Peyer's patch (tissue), 4 donors: ENCODE data around the gene PDGFD. TPM values are rescaled to one million over a fixed set of nuclear protein-coding genes. Genes with fewer than 3 reads are reported as not detected.

Experiments
- DNase-seq, 3 donors: peaks; one replicate each; pipeline ENCODE4 v3.0.0-alpha.2; 2017 to 2019
- H3K27ac ChIP-seq, 4 donors: fragments of 200-600 bp; sonication (generic); one replicate each; pipeline ENCODE4 v1.5.1; 2016 to 2019
- H3K27me3 ChIP-seq, 2 donors: fragments of 200-600 bp; sonication (generic); one replicate each; pipeline ENCODE4 v1.5.1; 2019
- H3K36me3 ChIP-seq, 3 donors: fragments of 200-600 bp; sonication (generic); one replicate each; pipeline ENCODE4 v1.5.1; 2016 to 2019
- H3K4me1 ChIP-seq, 4 donors: fragments of 200-600 bp; sonication (generic); one replicate each; pipeline ENCODE4 v1.5.1; 2016 to 2019
- H3K4me3 ChIP-seq, 4 donors: fragments of 200-600 bp; sonication (generic); 1 replicate in 3 of 4; 2 replicates in 1 of 4; pipeline ENCODE4 v1.5.1; 2016 to 2019; ENCODE audit warnings: mild to moderate bottlenecking in 1 of 4
- H3K9me3 ChIP-seq, 4 donors: fragments of 200-600 bp; sonication (generic); one replicate each; pipeline ENCODE4 v1.5.1; 2016 to 2019; ENCODE audit warnings: mild to moderate bottlenecking in 1 of 4
- CTCF ChIP-seq, 6 experiments: fragments of 450-650 bp in 4 of 6; fragments of 200-600 bp in 2 of 6; sonication (generic) in 1 of 6; IDR thresholded peaks; one replicate each; pipeline ENCODE4 v1.5.1; 2017 to 2019; ENCODE audit warnings: antibody characterized with exemption in 6 of 6, mild to moderate bottlenecking in 3 of 6, moderate library complexity in 1 of 6
- POLR2A ChIP-seq, 2 donors: fragments of 450-650 bp; IDR thresholded peaks; one replicate each; pipeline ENCODE4 v1.5.1; 2017; ENCODE audit warnings: antibody characterized with exemption in 2 of 2, mild to moderate bottlenecking in 2 of 2, moderate library complexity in 2 of 2
- total RNA-seq, 4 donors: library from RNA; depleted of rRNA; stranded (reverse); fragments of >200 nt; gene quantifications; one replicate each; pipeline ENCODE4 v1.1.0, GENCODE V29; 2016

PDGFD gene
- total RNA-seq, 4 donors from 2014 or later = 0.83 to 1.9 (median 1.7) TPM

GRCh38 chr11:103940551-103940950 is 223.4 kb downstream of the PDGFD start:
- Histone ChIP-seq H3K4me1 (no peaks in the 10 kb centered on the region), H3K9me3 (no peaks in the 10 kb centered on the region), H3K36me3 (no peaks in the 10 kb centered on the region), H3K4me3 (no peak overlapping the region), H3K27me3 (no peaks in the 10 kb centered on the region), H3K27ac (no peak overlapping the region)
- TF ChIP-seq POLR2A (IDR thresholded peaks at IDR 0.05) = no peak
- no peak for TF ChIP-seq CTCF (IDR thresholded peaks at IDR 0.05)
- no peak for DNase-seq

GRCh38 chr11:103939694-103940093 is 224.3 kb downstream of the PDGFD start:
- H3K27me3 ChIP-seq = no peaks in the 10 kb centered on the region
- no peak for DNase-seq
- no peaks in the 10 kb centered on the region for H3K36me3 ChIP-seq
- no peak overlapping the region for H3K4me3 ChIP-seq
- H3K4me1 ChIP-seq = no peaks in the 10 kb centered on the region
- no peaks in the 10 kb centered on the region for H3K9me3 ChIP-seq
- H3K27ac ChIP-seq = no peak overlapping the region
- no peak for TF ChIP-seq CTCF (IDR thresholded peaks at IDR 0.05)
- no peak for TF ChIP-seq POLR2A (IDR thresholded peaks at IDR 0.05)

GRCh38 chr11:103936059-103936458 is 227.9 kb downstream of the PDGFD start:
- Histone ChIP-seq H3K9me3 (no peaks in the 10 kb centered on the region), H3K4me1 (no peaks in the 10 kb centered on the region), H3K27ac (no peak overlapping the region), H3K36me3 (no peaks in the 10 kb centered on the region), H3K4me3 (no peak overlapping the region), H3K27me3 (no peaks in the 10 kb centered on the region)
- TF ChIP-seq CTCF (IDR thresholded peaks at IDR 0.05) (no peak), POLR2A (IDR thresholded peaks at IDR 0.05) (no peak)
- DNase-seq = no peak

GRCh38 chr11:103935219-103935618 is 228.7 kb downstream of the PDGFD start:
- no peak for DNase-seq
- H3K27ac ChIP-seq = no peak overlapping the region
- TF ChIP-seq CTCF (IDR thresholded peaks at IDR 0.05) = no peak
- TF ChIP-seq POLR2A (IDR thresholded peaks at IDR 0.05) = no peak
- H3K4me1 ChIP-seq = no peaks in the 10 kb centered on the region
- no peaks in the 10 kb centered on the region for H3K36me3 ChIP-seq
- H3K4me3 ChIP-seq = no peak overlapping the region
- no peaks in the 10 kb centered on the region for H3K9me3 ChIP-seq
- no peaks in the 10 kb centered on the region for H3K27me3 ChIP-seq

- H3K27me3 ChIP-seq = no peaks in the 10 kb centered on the region
- H3K27ac ChIP-seq = no peak overlapping the region
- no peaks in the 10 kb centered on the region for H3K36me3 ChIP-seq
- H3K4me3 ChIP-seq = no peak overlapping the region
- no peak for DNase-seq
- no peaks in the 10 kb centered on the region for H3K9me3 ChIP-seq
- no peaks in the 10 kb centered on the region for H3K4me1 ChIP-seq
- no peak for TF ChIP-seq CTCF (IDR thresholded peaks at IDR 0.05)
- no peak for TF ChIP-seq POLR2A (IDR thresholded peaks at IDR 0.05)
Observed at GRCh38 chr11:103929170-103929903, 234.6 kb downstream of the PDGFD start.

- H3K27me3 ChIP-seq = no peaks in the 10 kb centered on the region
- no peak overlapping the region for H3K27ac ChIP-seq
- no peaks in the 10 kb centered on the region for H3K9me3 ChIP-seq
- H3K4me1 ChIP-seq = no peaks in the 10 kb centered on the region
- DNase-seq = no peak
- no peak overlapping the region for H3K4me3 ChIP-seq
- TF ChIP-seq POLR2A (IDR thresholded peaks at IDR 0.05) (no peak), CTCF (IDR thresholded peaks at IDR 0.05) (no peak)
- H3K36me3 ChIP-seq = no peaks in the 10 kb centered on the region
Observed at GRCh38 chr11:103928802-103929161, 235.2 kb downstream of the PDGFD start.
